Measurements from ENCODE around the gene KLHDC8A. TPM values are rescaled to one million over a fixed set of nuclear protein-coding genes. Genes with fewer than 3 reads are reported as not detected.

Gene KLHDC8A
- total and polyA plus RNA-seq, 2 donors (not counting 3 experiments of a cell fraction or from before 2014, with no cell fraction given), result not detected

- Histone ChIP-seq H3K9ac (replicated peaks; ENCODE audit: extremely low read depth, insufficient read depth, low read length) (no peak overlapping the region), H3K9me3 (replicated peaks; ENCODE audit: control insufficient read depth, insufficient read depth, low read length) (no peaks in the 10 kb centered on the region), H3K27ac (ENCODE audit: insufficient read depth, low read depth, low read length) (no peak overlapping the region), H3K27me3 (ENCODE audit: control insufficient read depth in 2 of 2, insufficient read depth in 2 of 2, low read length in 2 of 2) (peaks cover 6 to 15% of the 10 kb centered on the region in 2 experiments), H3K9me1 (replicated peaks; ENCODE audit: control insufficient read depth, extremely low read depth, insufficient read depth, low read length) (no peaks in the 10 kb centered on the region), H3K4me1 (ENCODE audit: control insufficient read depth, extremely low read depth, insufficient read depth, low read length) (peaks cover 6% of the 10 kb centered on the region), H3K36me3 (ENCODE audit: control insufficient read depth in 2 of 2, extremely low read depth in 1 of 2, insufficient read depth in 2 of 2, low read length in 2 of 2) (no peaks in the 10 kb centered on the region), H3K4me2 (ENCODE audit: insufficient read depth, low read length) (no peak overlapping the region), H3K79me2 (ENCODE audit: control insufficient read depth, insufficient read depth, low read length) (no peaks in the 10 kb centered on the region), H2AFZ (ENCODE audit: low read depth, low read length) (no peak overlapping the region), H4K20me1 (replicated peaks; ENCODE audit: control insufficient read depth, extremely low read depth, insufficient read depth, low read length) (no peaks in the 10 kb centered on the region), H3K4me3 (replicated peaks in 1 of 3; ENCODE audit: insufficient read depth in 1 of 3, low read depth in 1 of 3, low read length in 3 of 3) (no peak overlapping the region)
- FAIRE-seq (peak; percentile 98), DNase-seq (ENCODE audit: low read depth, low spot score) (peak; percentile 84)
- POLR2A ChIA-PET, result interaction anchor here (2.1 kb wide), 1 partner anchor 52 kb away, joined by 7 read pairs; no protein-coding TSS in a partner anchor
- BruUV-seq (replicated peaks), result no TSS peak
- dilution Hi-C loops (cut with MboI; ENCODE audit: extremely low pct_ligation_motif_present, low sequenced_read_pairs) (no loop called here), intact Hi-C loops (cut with micrococcal nuclease) (loop anchor here (1.0 to 2.0 kb wide), 2 partner anchors 52 to 337 kb away; no protein-coding TSS in a partner anchor)
- TF ChIP-seq FOS (IDR thresholded peaks at IDR 0.05; ENCODE audit: borderline replicate concordance, insufficient read depth, low read length) (no peak), CTCF (IDR thresholded peaks at IDR 0.05; ENCODE audit: extremely low read depth in 1 of 2, insufficient read depth in 1 of 2, low read depth in 1 of 2, low read length in 2 of 2) (peak; percentile 54 to 75)
- CTCF ChIA-PET, result interaction anchor here (0.6 to 21.6 kb wide), 26 partner anchors 8 to 336 kb away, joined by 3 to 1536 read pairs (median 6); no protein-coding TSS in a partner anchor
These were observed 31.3 kb downstream of the KLHDC8A start for GRCh38 chr1:205325334-205325884.

- H3K4me3 ChIP-seq (replicated peaks in 1 of 3; ENCODE audit: insufficient read depth in 1 of 3, low read depth in 1 of 3, low read length in 3 of 3), result no peak overlapping the region
- H3K9me1 ChIP-seq (replicated peaks; ENCODE audit: control insufficient read depth, extremely low read depth, insufficient read depth, low read length), result no peaks in the 10 kb centered on the region
- TF ChIP-seq CTCF (IDR thresholded peaks at IDR 0.05; ENCODE audit: extremely low read depth in 1 of 2, insufficient read depth in 1 of 2, low read depth in 1 of 2, low read length in 2 of 2) (no peak), MYC (IDR thresholded peaks at IDR 0.05; ENCODE audit: low read depth, low read length) (no peak), JUN (IDR thresholded peaks at IDR 0.05; ENCODE audit: borderline replicate concordance, insufficient read depth, insufficient read length, low read depth) (no peak), GATA2 (IDR thresholded peaks at IDR 0.05; ENCODE audit: insufficient read depth, insufficient read length, low read depth, low read length) (no peak), FOS (IDR thresholded peaks at IDR 0.05; ENCODE audit: borderline replicate concordance, insufficient read depth, low read length) (no peak), POLR2A (IDR thresholded peaks at IDR 0.05; ENCODE audit: low read depth, low read length) (no peak), MAX (IDR thresholded peaks at IDR 0.05; ENCODE audit: insufficient read depth, insufficient read length) (no peak), POLR2AphosphoS5 (IDR thresholded peaks at IDR 0.05; ENCODE audit: insufficient read depth, low read depth, low read length) (no peak), EZH2 (IDR thresholded peaks at IDR 0.05; ENCODE audit: borderline replicate concordance, low read depth, low read length, severe bottlenecking) (no peak)
- CTCF ChIA-PET, result interaction anchor here (0.9 to 21.6 kb wide), 23 partner anchors 9 to 335 kb away, joined by 3 to 1536 read pairs (median 7); no protein-coding TSS in a partner anchor
- H2AFZ ChIP-seq (ENCODE audit: low read depth, low read length), result no peak overlapping the region
- dilution Hi-C loops (cut with MboI; ENCODE audit: extremely low pct_ligation_motif_present, low sequenced_read_pairs), result no loop called here
- H3K27ac ChIP-seq (ENCODE audit: insufficient read depth, low read depth, low read length), result no peak overlapping the region
- intact Hi-C loops (cut with micrococcal nuclease), result loop anchor here (1.0 to 2.0 kb wide), 2 partner anchors 51 to 336 kb away; no protein-coding TSS in a partner anchor
- POLR2A ChIA-PET, result interaction anchor here (2.1 kb wide), 1 partner anchor 51 kb away, joined by 7 read pairs; no protein-coding TSS in a partner anchor
- H3K9ac ChIP-seq (replicated peaks; ENCODE audit: extremely low read depth, insufficient read depth, low read length), result no peak overlapping the region
- H3K27me3 ChIP-seq (ENCODE audit: control insufficient read depth in 2 of 2, insufficient read depth in 2 of 2, low read length in 2 of 2), result peaks cover 4 to 10% of the 10 kb centered on the region in 2 experiments
- no peaks in the 10 kb centered on the region for H3K79me2 ChIP-seq (ENCODE audit: control insufficient read depth, insufficient read depth, low read length)
- BruUV-seq (replicated peaks), result no TSS peak
- H4K20me1 ChIP-seq (replicated peaks; ENCODE audit: control insufficient read depth, extremely low read depth, insufficient read depth, low read length), result no peaks in the 10 kb centered on the region
- no peak overlapping the region for H3K4me2 ChIP-seq (ENCODE audit: insufficient read depth, low read length)
- H3K9me3 ChIP-seq (replicated peaks; ENCODE audit: control insufficient read depth, insufficient read depth, low read length), result no peaks in the 10 kb centered on the region
- peak; percentile 28 for DNase-seq (ENCODE audit: low read depth, low spot score)
- no peak for FAIRE-seq
- peaks cover 8% of the 10 kb centered on the region for H3K4me1 ChIP-seq (ENCODE audit: control insufficient read depth, extremely low read depth, insufficient read depth, low read length)
- no peaks in the 10 kb centered on the region for H3K36me3 ChIP-seq (ENCODE audit: control insufficient read depth in 2 of 2, extremely low read depth in 1 of 2, insufficient read depth in 2 of 2, low read length in 2 of 2)
These were observed 31.9 kb downstream of the KLHDC8A start for GRCh38 chr1:205324781-205325180.
